ENCODE data around the gene LUC7L3. TPM values are rescaled to one million over a fixed set of nuclear protein-coding genes. Genes with fewer than 3 reads are reported as not detected.
A peak's percentile ranks its signal among the peaks of the same experiment; 100 is the strongest.
"Not testable (repeated sequence)": the region's sequence is repeated elsewhere in the genome, so short reads cannot be mapped to it uniquely, and the experiment has no call there.

The LUC7L3 gene
- total RNA-seq, 1 donor from 2014 or later, result 134 TPM

- H3K36me3 Mint-ChIP-seq (ENCODE audit: low read depth), result peaks cover 28% of the 10 kb centered on the region
- H3K4me3 Mint-ChIP-seq (ENCODE audit: low read depth), result peak within 1 kb of the TSS; percentile 94
- no peaks in the 10 kb centered on the region for H3K9me3 Mint-ChIP-seq
- peak; percentile 91 for DNase-seq (ENCODE audit: low spot score)
- peaks cover 28% of the 10 kb centered on the region for H3K4me1 Mint-ChIP-seq (ENCODE audit: low read depth)
- H3K27me3 Mint-ChIP-seq (ENCODE audit: low read depth), result peaks cover 3% of the 10 kb centered on the region
- intact Hi-C loops (cut with micrococcal nuclease), result loop anchor here (1.0 to 10.0 kb wide), 4 partner anchors 12 to 223 kb away; partner anchors contain the start of genes LUC7L3, SPATA20 and TOB1
- H3K27ac Mint-ChIP-seq, result peak within 1 kb of the TSS; percentile 95
Observed at GRCh38 chr17:50707289-50708049, 11.9 kb upstream of the LUC7L3 start, which contains the start of gene ANKRD40. Gene ANKRD40 (minus strand): TSS chr17:50707914. CDS start chr17:50707654, 260 bp downstream.

DNA sequence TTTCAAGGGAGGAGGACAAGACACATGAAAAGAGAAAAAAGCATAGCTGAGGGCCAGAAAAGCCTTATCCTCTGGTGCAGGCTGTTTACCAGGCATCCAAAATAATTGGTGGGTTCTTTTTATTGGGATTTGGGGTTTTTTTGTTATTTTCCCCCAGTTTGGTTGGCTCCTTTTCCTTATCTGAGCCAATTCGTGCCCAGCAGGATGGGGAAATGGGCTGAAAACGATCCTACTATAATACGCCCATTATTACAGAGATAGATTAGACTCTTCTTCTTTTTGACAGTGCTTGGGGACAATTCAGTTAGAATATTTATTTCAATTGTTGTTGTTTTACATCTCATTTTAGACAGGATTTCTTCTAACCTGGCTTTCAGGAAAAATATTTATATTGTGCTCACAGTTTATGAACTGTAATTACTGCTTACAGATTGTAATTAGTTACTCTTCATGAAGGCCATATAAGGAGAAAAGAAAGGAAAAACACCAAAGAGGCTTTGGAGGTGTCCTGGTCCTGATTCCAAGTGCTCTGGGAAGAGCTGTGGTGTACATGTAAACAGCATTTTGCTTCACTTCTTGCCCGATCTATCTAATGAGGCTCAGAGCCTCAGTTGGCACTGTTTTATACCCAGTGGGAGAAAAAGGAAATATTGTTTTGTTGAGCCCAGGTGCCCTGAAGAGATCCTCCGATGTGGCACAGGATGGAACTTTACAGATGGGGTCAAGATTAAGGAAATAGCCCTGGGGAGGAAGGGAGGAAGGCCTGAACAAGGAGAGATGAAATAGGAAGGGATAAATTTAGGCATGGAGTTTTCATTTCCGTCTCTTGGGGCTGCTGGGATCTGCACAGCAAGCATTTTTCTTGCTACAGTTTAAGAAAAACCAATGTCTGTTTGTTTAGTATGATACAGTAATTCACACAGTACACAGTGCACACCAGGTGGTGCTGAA, 11.1 kb upstream of the LUC7L3 start:
- intact Hi-C loops (cut with micrococcal nuclease), result loop anchor here (1.0 to 10.0 kb wide), 4 partner anchors 11 to 224 kb away; partner anchors contain the start of genes LUC7L3, SPATA20 and TOB1
- no peaks in the 10 kb centered on the region for H3K9me3 Mint-ChIP-seq
- peak overlapping the region; percentile 83 for H3K4me3 Mint-ChIP-seq (ENCODE audit: low read depth)
- H3K36me3 Mint-ChIP-seq (ENCODE audit: low read depth), result peaks cover 25% of the 10 kb centered on the region
- DNase-seq (ENCODE audit: low spot score), result peak; percentile 20
- H3K4me1 Mint-ChIP-seq (ENCODE audit: low read depth), result peaks cover 26% of the 10 kb centered on the region
- peak overlapping the region; percentile 92 for H3K27ac Mint-ChIP-seq
- peaks cover 8% of the 10 kb centered on the region for H3K27me3 Mint-ChIP-seq (ENCODE audit: low read depth)

- not testable (repeated sequence) for H3K9me3 Mint-ChIP-seq; H3K27me3 Mint-ChIP-seq (ENCODE audit: low read depth); DNase-seq (ENCODE audit: low spot score)
- peak overlapping the region; percentile 92 for H3K27ac Mint-ChIP-seq
- H3K4me1 Mint-ChIP-seq (ENCODE audit: low read depth), result peaks cover 19% of the 10 kb centered on the region
- peaks cover 18% of the 10 kb centered on the region for H3K36me3 Mint-ChIP-seq (ENCODE audit: low read depth)
- H3K4me3 Mint-ChIP-seq (ENCODE audit: low read depth), result peak overlapping the region; percentile 83
- intact Hi-C loops (cut with micrococcal nuclease), result loop anchor here (5.0 to 10.0 kb wide), 3 partner anchors 158 to 224 kb away; partner anchors contain the start of genes SPATA20 and TOB1
Observed at GRCh38 chr17:50709053-50709452, 10.3 kb upstream of the LUC7L3 start.

GRCh38 chr17:50710025-50710424, 9.4 kb upstream of the LUC7L3 start:
- peaks cover 18% of the 10 kb centered on the region for H3K4me1 Mint-ChIP-seq (ENCODE audit: low read depth)
- H3K27me3 Mint-ChIP-seq (ENCODE audit: low read depth), result peaks cover 8% of the 10 kb centered on the region
- H3K9me3 Mint-ChIP-seq, result no peaks in the 10 kb centered on the region
- peak overlapping the region; percentile 30 for H3K27ac Mint-ChIP-seq
- intact Hi-C loops (cut with micrococcal nuclease), result no loop called here
- peaks cover 10% of the 10 kb centered on the region for H3K36me3 Mint-ChIP-seq (ENCODE audit: low read depth)
- no peak for DNase-seq (ENCODE audit: low spot score)
- peak overlapping the region; percentile 22 for H3K4me3 Mint-ChIP-seq (ENCODE audit: low read depth)

- Mint-ChIP-seq H3K27me3 (ENCODE audit: low read depth) (peaks cover 8% of the 10 kb centered on the region), H3K4me1 (ENCODE audit: low read depth) (peaks cover 17% of the 10 kb centered on the region), H3K4me3 (ENCODE audit: low read depth) (no peak overlapping the region), H3K27ac (no peak overlapping the region), H3K36me3 (ENCODE audit: low read depth) (peaks cover 4% of the 10 kb centered on the region), H3K9me3 (no peaks in the 10 kb centered on the region)
- DNase-seq (ENCODE audit: low spot score), result no peak
- intact Hi-C loops (cut with micrococcal nuclease), result no loop called here
Observed at GRCh38 chr17:50710650-50711049, 8.8 kb upstream of the LUC7L3 start.

GRCh38 chr17:50712641-50713040, 6.8 kb upstream of the LUC7L3 start:
- Mint-ChIP-seq H3K27me3 (ENCODE audit: low read depth) (peaks cover 8% of the 10 kb centered on the region), H3K36me3 (ENCODE audit: low read depth) (no peaks in the 10 kb centered on the region), H3K9me3 (no peaks in the 10 kb centered on the region), H3K4me3 (ENCODE audit: low read depth) (no peak overlapping the region), H3K4me1 (ENCODE audit: low read depth) (peaks cover 15% of the 10 kb centered on the region), H3K27ac (no peak overlapping the region)
- no peak for DNase-seq (ENCODE audit: low spot score)
- intact Hi-C loops (cut with micrococcal nuclease), result no loop called here

DNA sequence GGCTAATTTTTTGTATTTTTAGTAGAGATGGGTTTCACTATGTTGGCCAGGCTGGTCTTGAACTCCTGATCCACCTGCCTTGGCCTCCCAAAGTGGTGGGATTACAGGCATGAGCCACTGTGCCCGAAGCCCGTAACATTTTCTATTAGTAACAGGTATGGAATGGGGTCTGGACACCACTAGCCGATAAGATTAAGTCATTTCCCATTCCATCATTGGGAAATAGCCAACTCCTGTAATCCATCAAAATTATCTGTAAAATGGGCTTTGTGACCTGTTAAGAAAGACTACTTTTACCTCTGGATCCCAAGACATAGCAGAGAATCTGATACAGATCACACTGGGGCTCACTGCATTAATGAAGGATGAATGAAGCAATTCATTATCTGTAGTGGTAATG, 3.9 kb upstream of the LUC7L3 start:
- intact Hi-C loops (cut with micrococcal nuclease), result no loop called here
- peaks cover 8% of the 10 kb centered on the region for H3K27me3 Mint-ChIP-seq (ENCODE audit: low read depth)
- no peaks in the 10 kb centered on the region for H3K9me3 Mint-ChIP-seq
- peaks cover under 1% of the 10 kb centered on the region for H3K4me1 Mint-ChIP-seq (ENCODE audit: low read depth)
- no peak for DNase-seq (ENCODE audit: low spot score)
- H3K27ac Mint-ChIP-seq, result no peak overlapping the region
- peaks cover 9% of the 10 kb centered on the region for H3K36me3 Mint-ChIP-seq (ENCODE audit: low read depth)
- H3K4me3 Mint-ChIP-seq (ENCODE audit: low read depth), result no peak overlapping the region

DNA sequence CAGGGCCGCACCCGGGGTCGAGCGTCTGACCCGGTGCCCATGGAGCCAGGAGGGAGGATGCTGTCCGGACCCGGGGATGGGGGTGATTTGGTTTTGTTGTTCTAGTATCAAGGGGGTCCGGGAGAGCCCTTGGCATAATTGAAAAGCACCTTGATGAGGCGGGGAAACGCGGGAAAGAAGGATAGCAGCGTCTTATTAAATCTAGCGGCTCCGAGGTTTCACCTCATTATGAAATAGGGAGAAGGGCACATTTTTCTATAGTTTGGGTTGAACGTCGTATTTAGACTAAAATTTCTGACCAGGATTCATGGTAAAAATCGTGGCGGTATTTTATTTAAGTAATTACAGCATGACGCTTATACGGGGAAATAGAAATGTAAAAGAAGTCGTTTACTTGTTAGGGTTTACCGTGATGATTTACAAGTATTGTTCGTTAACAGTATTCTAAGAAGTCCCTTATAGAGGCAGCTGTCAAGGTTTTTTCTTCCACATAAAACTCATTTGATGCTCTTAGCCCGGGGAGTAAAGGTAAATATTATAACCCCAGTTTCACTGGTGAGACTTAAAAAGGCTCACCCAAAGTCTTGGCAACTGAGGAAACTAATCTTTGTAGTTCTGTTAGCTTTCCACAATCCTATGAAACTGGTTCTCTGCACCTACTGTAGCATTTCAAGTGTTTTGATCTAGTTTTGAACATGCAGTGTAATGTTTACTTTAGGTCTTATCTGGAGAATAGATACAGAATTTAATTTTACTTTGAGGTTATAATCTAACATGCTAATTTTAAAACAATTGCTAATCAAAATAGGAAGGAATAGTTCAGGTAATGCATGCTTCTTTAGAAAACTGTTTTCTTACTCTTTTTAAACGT, 756 bp downstream of the LUC7L3 start:
- H3K9me3 Mint-ChIP-seq, result no peaks in the 10 kb centered on the region
- DNase-seq (ENCODE audit: low spot score), result no peak
- intact Hi-C loops (cut with micrococcal nuclease), result loop anchor here (1.0 to 5.0 kb wide), 2 partner anchors 12 to 147 kb away; partner anchors contain the start of gene TOB1
- H3K27ac Mint-ChIP-seq, result peak overlapping the region; percentile 99
- peaks cover 35% of the 10 kb centered on the region for H3K36me3 Mint-ChIP-seq (ENCODE audit: low read depth)
- H3K27me3 Mint-ChIP-seq (ENCODE audit: low read depth), result no peaks in the 10 kb centered on the region
- H3K4me3 Mint-ChIP-seq (ENCODE audit: low read depth), result peak overlapping the region; percentile 94
- peaks cover 14% of the 10 kb centered on the region for H3K4me1 Mint-ChIP-seq (ENCODE audit: low read depth)

DNA sequence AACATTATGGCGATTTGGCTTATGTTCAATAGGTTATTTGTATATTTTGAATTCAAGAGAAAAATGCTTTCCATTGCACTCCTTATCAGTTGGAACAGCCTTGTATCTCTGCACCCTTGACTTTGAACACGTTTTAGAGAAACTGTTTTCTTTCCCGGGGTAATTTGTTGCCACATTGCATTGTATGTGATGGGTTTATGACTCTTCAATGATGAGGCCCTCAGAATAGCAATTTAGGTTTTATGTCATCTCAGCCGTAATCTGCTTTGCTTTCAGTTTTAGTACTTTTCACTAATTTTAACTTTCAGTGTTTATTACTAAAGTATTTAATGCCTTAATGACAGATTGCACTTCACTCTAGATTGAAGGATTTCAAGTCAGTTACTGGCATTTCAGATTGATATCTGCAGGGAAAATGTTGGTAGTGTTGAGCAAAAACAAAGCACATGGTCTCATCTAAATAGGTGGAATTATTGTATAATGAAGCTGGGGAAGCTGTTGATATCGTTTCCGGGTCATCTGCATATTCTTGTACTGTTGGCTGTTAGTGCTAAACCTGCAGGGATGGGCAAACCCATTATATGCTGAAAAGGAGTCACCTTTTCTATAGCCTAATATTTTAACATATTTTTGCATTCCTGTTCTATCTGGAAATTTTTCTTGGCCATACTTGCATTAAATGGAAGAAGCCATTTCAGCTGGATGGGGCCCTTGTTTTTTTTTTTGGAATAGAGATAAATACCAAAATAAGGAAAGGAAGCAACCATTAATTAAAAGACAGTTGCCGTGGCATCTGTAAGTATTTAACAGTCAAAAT, 2.0 kb downstream of the LUC7L3 start:
- Mint-ChIP-seq H3K27ac (peak overlapping the region; percentile 99), H3K4me1 (ENCODE audit: low read depth) (peaks cover 16% of the 10 kb centered on the region), H3K36me3 (ENCODE audit: low read depth) (peaks cover 35% of the 10 kb centered on the region), H3K4me3 (ENCODE audit: low read depth) (peak overlapping the region; percentile 94), H3K27me3 (ENCODE audit: low read depth) (no peaks in the 10 kb centered on the region), H3K9me3 (no peaks in the 10 kb centered on the region)
- no peak for DNase-seq (ENCODE audit: low spot score)
- intact Hi-C loops (cut with micrococcal nuclease), result loop anchor here (5.0 kb wide), 1 partner anchor 146 kb away; the partner anchor contains the start of gene TOB1

DNA sequence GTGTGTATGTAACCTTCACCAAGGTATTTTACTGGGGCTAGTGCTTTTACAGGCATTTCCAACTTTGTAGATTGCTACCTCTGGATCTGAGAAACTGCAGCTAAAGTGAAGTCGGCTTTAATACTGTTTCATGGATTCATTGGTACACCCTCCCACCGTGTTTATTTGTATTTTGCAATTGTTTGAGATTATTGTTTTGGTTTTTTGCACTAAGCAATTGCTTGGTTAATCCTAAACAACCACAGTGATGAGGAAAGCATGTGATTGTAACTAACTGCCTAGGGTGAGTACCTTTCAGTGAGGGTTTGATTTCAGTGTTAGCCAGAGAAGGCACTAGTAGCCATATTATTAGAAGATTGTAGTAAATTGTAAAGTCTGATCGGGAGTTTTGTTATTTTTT, 3.3 kb downstream of the LUC7L3 start:
- peaks cover 41% of the 10 kb centered on the region for H3K36me3 Mint-ChIP-seq (ENCODE audit: low read depth)
- no peaks in the 10 kb centered on the region for H3K27me3 Mint-ChIP-seq (ENCODE audit: low read depth)
- peaks cover 23% of the 10 kb centered on the region for H3K4me1 Mint-ChIP-seq (ENCODE audit: low read depth)
- no peaks in the 10 kb centered on the region for H3K9me3 Mint-ChIP-seq
- H3K4me3 Mint-ChIP-seq (ENCODE audit: low read depth), result peak overlapping the region; percentile 26
- no peak for DNase-seq (ENCODE audit: low spot score)
- H3K27ac Mint-ChIP-seq, result no peak overlapping the region
- intact Hi-C loops (cut with micrococcal nuclease), result loop anchor here (5.0 kb wide), 1 partner anchor 145 kb away; the partner anchor contains the start of gene TOB1

- not testable (repeated sequence) for H3K27me3 Mint-ChIP-seq (ENCODE audit: low read depth); H3K9me3 Mint-ChIP-seq; H3K4me3 Mint-ChIP-seq (ENCODE audit: low read depth); H3K27ac Mint-ChIP-seq; DNase-seq (ENCODE audit: low spot score)
- intact Hi-C loops (cut with micrococcal nuclease), result loop anchor here (5.0 kb wide), 1 partner anchor 143 kb away; the partner anchor contains the start of gene TOB1
- Mint-ChIP-seq H3K4me1 (ENCODE audit: low read depth) (peaks cover 36% of the 10 kb centered on the region), H3K36me3 (ENCODE audit: low read depth) (peaks cover 41% of the 10 kb centered on the region)
Observed at GRCh38 chr17:50724622-50725021, 5.2 kb downstream of the LUC7L3 start.
